ENCODE data around the gene FAM120A. TPM values are rescaled to one million over a fixed set of nuclear protein-coding genes. Genes with fewer than 3 reads are reported as not detected.

Gene FAM120A, protein sequence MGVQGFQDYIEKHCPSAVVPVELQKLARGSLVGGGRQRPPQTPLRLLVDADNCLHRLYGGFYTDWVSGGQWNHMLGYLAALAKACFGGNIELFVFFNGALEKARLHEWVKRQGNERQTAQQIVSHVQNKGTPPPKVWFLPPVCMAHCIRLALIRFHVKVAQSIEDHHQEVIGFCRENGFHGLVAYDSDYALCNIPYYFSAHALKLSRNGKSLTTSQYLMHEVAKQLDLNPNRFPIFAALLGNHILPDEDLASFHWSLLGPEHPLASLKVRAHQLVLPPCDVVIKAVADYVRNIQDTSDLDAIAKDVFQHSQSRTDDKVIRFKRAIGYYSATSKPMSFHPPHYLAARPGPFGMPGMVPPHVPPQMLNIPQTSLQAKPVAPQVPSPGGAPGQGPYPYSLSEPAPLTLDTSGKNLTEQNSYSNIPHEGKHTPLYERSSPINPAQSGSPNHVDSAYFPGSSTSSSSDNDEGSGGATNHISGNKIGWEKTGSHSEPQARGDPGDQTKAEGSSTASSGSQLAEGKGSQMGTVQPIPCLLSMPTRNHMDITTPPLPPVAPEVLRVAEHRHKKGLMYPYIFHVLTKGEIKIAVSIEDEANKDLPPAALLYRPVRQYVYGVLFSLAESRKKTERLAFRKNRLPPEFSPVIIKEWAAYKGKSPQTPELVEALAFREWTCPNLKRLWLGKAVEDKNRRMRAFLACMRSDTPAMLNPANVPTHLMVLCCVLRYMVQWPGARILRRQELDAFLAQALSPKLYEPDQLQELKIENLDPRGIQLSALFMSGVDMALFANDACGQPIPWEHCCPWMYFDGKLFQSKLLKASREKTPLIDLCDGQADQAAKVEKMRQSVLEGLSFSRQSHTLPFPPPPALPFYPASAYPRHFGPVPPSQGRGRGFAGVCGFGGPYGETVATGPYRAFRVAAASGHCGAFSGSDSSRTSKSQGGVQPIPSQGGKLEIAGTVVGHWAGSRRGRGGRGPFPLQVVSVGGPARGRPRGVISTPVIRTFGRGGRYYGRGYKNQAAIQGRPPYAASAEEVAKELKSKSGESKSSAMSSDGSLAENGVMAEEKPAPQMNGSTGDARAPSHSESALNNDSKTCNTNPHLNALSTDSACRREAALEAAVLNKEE
- total RNA-seq = 150 and 153 TPM in 2 replicates

DNA sequence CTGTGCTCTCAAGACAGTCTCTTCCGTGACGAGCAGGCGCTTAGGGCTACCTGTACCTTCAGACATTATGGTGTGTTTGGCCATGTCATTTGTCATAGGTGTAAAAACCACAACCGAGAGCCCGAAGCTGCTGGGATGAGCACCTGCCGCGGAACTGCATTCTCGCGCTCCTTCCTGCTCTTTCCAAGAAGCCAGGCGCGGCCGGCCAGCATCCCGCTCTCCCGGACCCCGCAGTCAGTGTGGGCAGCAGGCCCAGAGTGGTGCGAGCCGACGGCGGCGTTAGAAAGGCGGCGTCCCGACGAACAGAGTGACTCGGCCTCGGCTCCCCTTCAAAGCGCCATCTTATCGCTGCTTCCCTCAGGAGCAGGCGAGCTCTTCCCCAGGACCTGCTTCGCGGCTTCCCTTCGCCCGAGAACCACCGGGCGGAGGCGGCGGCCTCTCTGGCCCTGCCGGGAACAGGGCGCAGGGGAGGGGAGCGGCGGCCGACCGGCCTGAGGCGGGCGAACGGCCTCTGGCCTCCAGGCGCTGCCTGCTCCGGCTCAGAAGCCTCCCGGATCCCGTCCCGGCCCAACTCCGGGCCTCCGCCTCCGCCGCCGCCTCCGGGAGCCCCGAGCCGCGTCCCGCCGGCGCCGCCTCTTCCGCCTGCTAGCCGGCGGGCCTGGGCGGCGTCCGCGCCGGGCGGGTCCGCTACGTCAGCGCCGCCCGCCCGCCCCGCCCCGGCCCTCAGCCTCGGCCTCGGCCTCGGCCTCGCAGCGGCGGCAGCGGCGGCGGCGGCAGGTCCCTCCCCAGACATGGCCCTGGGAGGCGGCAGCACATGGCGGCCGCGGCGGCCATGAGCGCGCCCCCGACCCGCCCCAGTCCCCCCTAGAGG is at the start of gene FAM120A:
Gene FAM120A (plus strand): TSS at position 741 of the 871 bp plus-strand sequence. CDS start 231 bp downstream, outside the sequence.

DNA sequence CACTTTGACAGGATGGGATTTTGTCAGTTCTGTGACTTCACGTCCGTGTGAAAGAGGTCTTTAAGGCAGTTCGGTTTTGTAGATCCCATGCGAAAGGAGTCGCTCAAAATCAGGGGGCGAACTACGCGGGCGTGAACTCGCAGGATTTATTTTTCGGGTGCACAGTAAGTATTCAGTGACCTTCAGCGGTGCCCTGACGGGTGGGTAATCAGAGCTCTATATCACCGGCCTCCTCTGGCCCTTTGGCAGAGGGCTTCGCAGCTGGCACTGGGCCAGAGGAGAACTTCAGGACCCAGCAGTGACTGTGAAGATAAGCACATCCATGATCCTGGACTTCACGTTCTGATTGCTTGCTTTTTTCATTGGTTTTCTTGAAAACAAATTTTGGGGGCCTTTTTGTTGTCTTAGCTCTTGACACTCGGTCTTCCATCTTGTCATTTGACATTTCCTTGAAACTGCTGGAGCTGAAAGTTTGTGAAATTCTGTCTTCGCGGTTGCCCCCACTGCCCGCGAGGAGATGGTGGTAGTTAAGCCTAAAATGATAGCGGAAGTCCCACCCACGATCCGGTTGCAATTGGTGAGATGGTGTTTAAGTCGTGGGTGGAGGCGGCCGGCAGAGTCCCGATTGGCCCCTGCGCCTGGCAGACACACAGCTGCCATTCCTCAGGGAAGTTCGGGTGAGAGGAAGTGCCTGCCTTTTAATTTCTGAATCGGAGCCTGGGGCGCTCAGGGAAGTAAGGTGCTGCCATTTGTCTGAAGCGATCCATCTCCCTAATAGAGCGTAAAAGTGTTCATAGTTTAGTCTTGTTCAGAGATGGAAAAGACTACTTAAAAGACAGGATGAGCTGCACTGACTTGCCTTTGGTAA is 1.8 kb downstream of the FAM120A start, which contains the start of gene FAM120AOS:
Gene FAM120AOS (minus strand): TSS at position 535 of the 868 bp plus-strand sequence. CDS start 872 bp downstream, outside the sequence.

DNA sequence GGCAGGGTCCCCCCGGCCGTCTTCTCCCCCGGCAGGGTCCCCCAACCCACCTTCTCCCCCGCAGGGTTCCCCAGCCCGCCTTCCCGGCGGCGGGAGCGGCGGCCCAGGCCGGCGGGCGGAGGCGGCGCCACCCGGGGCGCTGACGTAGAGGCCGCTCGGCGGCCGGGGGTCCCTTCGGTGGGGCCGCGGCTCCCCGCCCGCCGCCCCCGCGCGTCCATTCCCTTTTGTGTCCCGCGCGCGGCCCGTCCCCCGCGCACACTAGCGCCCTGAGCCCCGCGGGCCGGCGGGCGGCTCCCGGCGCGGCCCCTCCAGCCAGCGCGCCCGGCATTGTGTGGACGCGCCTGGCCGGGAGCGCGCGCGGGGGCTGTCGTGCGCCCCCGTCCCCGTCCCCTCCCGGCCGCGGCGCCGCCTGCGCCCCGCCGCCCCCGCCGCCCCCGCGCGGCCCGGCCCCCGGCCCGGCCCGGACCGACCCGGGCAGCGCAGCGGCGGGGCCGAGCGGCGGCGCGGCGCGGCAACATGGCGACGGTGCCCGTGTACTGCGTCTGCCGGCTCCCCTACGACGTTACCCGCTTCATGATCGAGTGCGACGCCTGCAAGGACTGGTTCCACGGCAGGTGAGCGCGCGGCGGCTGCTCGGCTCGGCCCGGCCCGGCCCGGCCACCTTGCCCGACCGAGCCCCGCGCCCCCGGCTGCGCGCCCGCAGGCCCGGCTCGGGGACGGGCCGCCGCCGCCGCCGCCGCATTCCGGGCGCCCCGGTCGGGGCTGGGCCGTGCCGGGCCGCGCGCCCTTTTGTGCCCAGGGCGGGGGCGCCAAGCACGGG is 125.0 kb downstream of the FAM120A start, which contains the start of gene PHF2:
Gene PHF2 (plus strand): TSS at position 327 of the 820 bp plus-strand sequence. CDS start 190 bp downstream, at position 517.

Small RNA genes within 50 kb of the gene (small RNA-seq; reads per million reads assigned to genes)
- not detected for gene RF00019

Other genes starting within 250 kb of the FAM120A start
- 38.5 and 39.9 TPM in 2 replicates for gene FAM120AOS, start 1.9 kb downstream of the FAM120A start, total RNA-seq
- gene PHF2, start 124.9 kb downstream of the FAM120A start, total RNA-seq = 14.9 and 19.9 TPM in 2 replicates

Measured in vein endothelial cell (primary cell).